HG02678 (cell line): Measurements from ENCODE around the gene CPNE5.

ENCODE experiments used
- ATAC-seq: cut with Tn5 transposase; IDR thresholded peaks from one replicate; pipeline ENCODE4 v1.9.1; 2021; ENCODE audit warnings: mild to moderate bottlenecking, moderate library complexity; ENCODE audit not compliant: unreplicated experiment

CPNE5 gene

GRCh38 chr6:36838896-36839748 lies at the start of gene CPNE5:
Gene CPNE5 (minus strand): TSS chr6:36839444. CDS start chr6:36839377, 67 bp downstream.
- ATAC-seq = no peak

- no peak for ATAC-seq
Observed at GRCh38 chr6:36888115-36888643, 48.9 kb upstream of the CPNE5 start.

GRCh38 chr6:36886950-36887618 lies 47.8 kb upstream of the CPNE5 start:
- no peak for ATAC-seq

GRCh38 chr6:36885461-36886401 lies 46.5 kb upstream of the CPNE5 start, which contains the start of gene C6orf89:
Gene C6orf89 (plus strand): TSS chr6:36885952. CDS start chr6:36899445, 13,493 bp downstream.
- peak; percentile 99 for ATAC-seq

GRCh38 chr6:36884610-36885009 lies 45.4 kb upstream of the CPNE5 start:
- ATAC-seq = no peak

- no peak for ATAC-seq
Observed at GRCh38 chr6:36875250-36875633, 36.0 kb upstream of the CPNE5 start.

GRCh38 chr6:36874443-36875249 lies 35.4 kb upstream of the CPNE5 start, which contains the start of gene PPIL1:
Gene PPIL1 (minus strand): TSS chr6:36874803. CDS start chr6:36874772, 31 bp downstream.
- peak; percentile 79 for ATAC-seq

GRCh38 chr6:36873612-36874442 lies 34.6 kb upstream of the CPNE5 start:
- ATAC-seq = no peak

GRCh38 chr6:36873115-36873514 lies 33.9 kb upstream of the CPNE5 start:
- no peak for ATAC-seq

GRCh38 chr6:36871686-36872085 lies 32.4 kb upstream of the CPNE5 start:
- no peak for ATAC-seq

GRCh38 chr6:36867471-36868224 lies 28.4 kb upstream of the CPNE5 start:
- ATAC-seq = no peak

GRCh38 chr6:36865835-36866234 lies 26.6 kb upstream of the CPNE5 start:
- no peak for ATAC-seq

- ATAC-seq = no peak
Observed at GRCh38 chr6:36863670-36864540, 24.7 kb upstream of the CPNE5 start.

GRCh38 chr6:36862848-36863382 lies 23.7 kb upstream of the CPNE5 start:
- no peak for ATAC-seq

- ATAC-seq = no peak
Observed at GRCh38 chr6:36862164-36862847, 23.1 kb upstream of the CPNE5 start.

- no peak for ATAC-seq
Observed at GRCh38 chr6:36860126-36860525, 20.9 kb upstream of the CPNE5 start.
